Measurements from ENCODE around the gene HIVEP3.

Gene HIVEP3

GRCh38 chr1:41802532-41803501 is 115.9 kb downstream of the HIVEP3 start:
- no peak overlapping the region for H3K4me3 ChIP-seq (ENCODE audit: low read length)
- H3K36me3 ChIP-seq (ENCODE audit: insufficient read depth, low read depth, low read length), result no peaks in the 10 kb centered on the region
- H3K4me1 ChIP-seq (ENCODE audit: insufficient read depth, low read length), result no peaks in the 10 kb centered on the region
- H3K27ac ChIP-seq (ENCODE audit: low read length), result no peak overlapping the region
- H3K27me3 ChIP-seq (ENCODE audit: insufficient read depth, low read length), result no peaks in the 10 kb centered on the region
- H3K9me3 ChIP-seq (ENCODE audit: insufficient read depth, low read depth, low read length), result no peaks in the 10 kb centered on the region
- no peak overlapping the region for H3K9ac ChIP-seq (ENCODE audit: low read depth, low read length)

- Histone ChIP-seq H3K36me3 (ENCODE audit: insufficient read depth, low read depth, low read length) (no peaks in the 10 kb centered on the region), H3K9me3 (ENCODE audit: insufficient read depth, low read depth, low read length) (no peaks in the 10 kb centered on the region), H3K27ac (ENCODE audit: low read length) (no peak overlapping the region), H3K4me1 (ENCODE audit: insufficient read depth, low read length) (no peaks in the 10 kb centered on the region), H3K4me3 (ENCODE audit: low read length) (no peak overlapping the region), H3K9ac (ENCODE audit: low read depth, low read length) (no peak overlapping the region), H3K27me3 (ENCODE audit: insufficient read depth, low read length) (no peaks in the 10 kb centered on the region)
Measured at GRCh38 chr1:41800311-41800829, 118.4 kb downstream of the HIVEP3 start.

GRCh38 chr1:41799723-41800122 is 119.0 kb downstream of the HIVEP3 start:
- no peaks in the 10 kb centered on the region for H3K27me3 ChIP-seq (ENCODE audit: insufficient read depth, low read length)
- no peak overlapping the region for H3K4me3 ChIP-seq (ENCODE audit: low read length)
- H3K9ac ChIP-seq (ENCODE audit: low read depth, low read length), result no peak overlapping the region
- H3K27ac ChIP-seq (ENCODE audit: low read length), result no peak overlapping the region
- no peaks in the 10 kb centered on the region for H3K36me3 ChIP-seq (ENCODE audit: insufficient read depth, low read depth, low read length)
- no peaks in the 10 kb centered on the region for H3K9me3 ChIP-seq (ENCODE audit: insufficient read depth, low read depth, low read length)
- no peaks in the 10 kb centered on the region for H3K4me1 ChIP-seq (ENCODE audit: insufficient read depth, low read length)

- H3K27me3 ChIP-seq (ENCODE audit: insufficient read depth, low read length), result no peaks in the 10 kb centered on the region
- no peak overlapping the region for H3K4me3 ChIP-seq (ENCODE audit: low read length)
- no peaks in the 10 kb centered on the region for H3K4me1 ChIP-seq (ENCODE audit: insufficient read depth, low read length)
- H3K9ac ChIP-seq (ENCODE audit: low read depth, low read length), result no peak overlapping the region
- H3K36me3 ChIP-seq (ENCODE audit: insufficient read depth, low read depth, low read length), result no peaks in the 10 kb centered on the region
- no peaks in the 10 kb centered on the region for H3K9me3 ChIP-seq (ENCODE audit: insufficient read depth, low read depth, low read length)
- H3K27ac ChIP-seq (ENCODE audit: low read length), result no peak overlapping the region
Measured at GRCh38 chr1:41799205-41799604, 119.5 kb downstream of the HIVEP3 start.

GRCh38 chr1:41795205-41795762 is 123.4 kb downstream of the HIVEP3 start:
- Histone ChIP-seq H3K36me3 (ENCODE audit: insufficient read depth, low read depth, low read length) (no peaks in the 10 kb centered on the region), H3K27ac (ENCODE audit: low read length) (no peak overlapping the region), H3K4me1 (ENCODE audit: insufficient read depth, low read length) (no peaks in the 10 kb centered on the region), H3K9ac (ENCODE audit: low read depth, low read length) (no peak overlapping the region), H3K4me3 (ENCODE audit: low read length) (no peak overlapping the region), H3K27me3 (ENCODE audit: insufficient read depth, low read length) (no peaks in the 10 kb centered on the region), H3K9me3 (ENCODE audit: insufficient read depth, low read depth, low read length) (no peaks in the 10 kb centered on the region)

GRCh38 chr1:41794031-41794430 is 124.7 kb downstream of the HIVEP3 start:
- no peak overlapping the region for H3K27ac ChIP-seq (ENCODE audit: low read length)
- H3K36me3 ChIP-seq (ENCODE audit: insufficient read depth, low read depth, low read length), result no peaks in the 10 kb centered on the region
- H3K9ac ChIP-seq (ENCODE audit: low read depth, low read length), result no peak overlapping the region
- H3K4me1 ChIP-seq (ENCODE audit: insufficient read depth, low read length), result no peaks in the 10 kb centered on the region
- H3K27me3 ChIP-seq (ENCODE audit: insufficient read depth, low read length), result no peaks in the 10 kb centered on the region
- no peaks in the 10 kb centered on the region for H3K9me3 ChIP-seq (ENCODE audit: insufficient read depth, low read depth, low read length)
- no peak overlapping the region for H3K4me3 ChIP-seq (ENCODE audit: low read length)

- Histone ChIP-seq H3K27ac (ENCODE audit: low read length) (no peak overlapping the region), H3K9ac (ENCODE audit: low read depth, low read length) (no peak overlapping the region), H3K4me1 (ENCODE audit: insufficient read depth, low read length) (no peaks in the 10 kb centered on the region), H3K27me3 (ENCODE audit: insufficient read depth, low read length) (no peaks in the 10 kb centered on the region), H3K9me3 (ENCODE audit: insufficient read depth, low read depth, low read length) (no peaks in the 10 kb centered on the region), H3K36me3 (ENCODE audit: insufficient read depth, low read depth, low read length) (no peaks in the 10 kb centered on the region), H3K4me3 (ENCODE audit: low read length) (no peak overlapping the region)
Measured at GRCh38 chr1:41792485-41792770, 126.3 kb downstream of the HIVEP3 start.

- no peak overlapping the region for H3K27ac ChIP-seq (ENCODE audit: low read length)
- no peaks in the 10 kb centered on the region for H3K36me3 ChIP-seq (ENCODE audit: insufficient read depth, low read depth, low read length)
- no peak overlapping the region for H3K4me3 ChIP-seq (ENCODE audit: low read length)
- no peaks in the 10 kb centered on the region for H3K27me3 ChIP-seq (ENCODE audit: insufficient read depth, low read length)
- no peaks in the 10 kb centered on the region for H3K9me3 ChIP-seq (ENCODE audit: insufficient read depth, low read depth, low read length)
- no peak overlapping the region for H3K9ac ChIP-seq (ENCODE audit: low read depth, low read length)
- no peaks in the 10 kb centered on the region for H3K4me1 ChIP-seq (ENCODE audit: insufficient read depth, low read length)
Measured at GRCh38 chr1:41791667-41792484, 126.8 kb downstream of the HIVEP3 start.

GRCh38 chr1:41790351-41790750 is 128.4 kb downstream of the HIVEP3 start:
- no peak overlapping the region for H3K9ac ChIP-seq (ENCODE audit: low read depth, low read length)
- no peaks in the 10 kb centered on the region for H3K36me3 ChIP-seq (ENCODE audit: insufficient read depth, low read depth, low read length)
- no peak overlapping the region for H3K27ac ChIP-seq (ENCODE audit: low read length)
- H3K9me3 ChIP-seq (ENCODE audit: insufficient read depth, low read depth, low read length), result no peaks in the 10 kb centered on the region
- H3K27me3 ChIP-seq (ENCODE audit: insufficient read depth, low read length), result no peaks in the 10 kb centered on the region
- H3K4me3 ChIP-seq (ENCODE audit: low read length), result no peak overlapping the region
- H3K4me1 ChIP-seq (ENCODE audit: insufficient read depth, low read length), result no peaks in the 10 kb centered on the region

- Histone ChIP-seq H3K9ac (ENCODE audit: low read depth, low read length) (no peak overlapping the region), H3K27me3 (ENCODE audit: insufficient read depth, low read length) (no peaks in the 10 kb centered on the region), H3K4me1 (ENCODE audit: insufficient read depth, low read length) (no peaks in the 10 kb centered on the region), H3K9me3 (ENCODE audit: insufficient read depth, low read depth, low read length) (no peaks in the 10 kb centered on the region), H3K27ac (ENCODE audit: low read length) (no peak overlapping the region), H3K36me3 (ENCODE audit: insufficient read depth, low read depth, low read length) (no peaks in the 10 kb centered on the region), H3K4me3 (ENCODE audit: low read length) (no peak overlapping the region)
Measured at GRCh38 chr1:41789661-41790330, 128.9 kb downstream of the HIVEP3 start.

- Histone ChIP-seq H3K36me3 (ENCODE audit: insufficient read depth, low read depth, low read length) (no peaks in the 10 kb centered on the region), H3K4me3 (ENCODE audit: low read length) (no peak overlapping the region), H3K27me3 (ENCODE audit: insufficient read depth, low read length) (no peaks in the 10 kb centered on the region), H3K9ac (ENCODE audit: low read depth, low read length) (no peak overlapping the region), H3K4me1 (ENCODE audit: insufficient read depth, low read length) (no peaks in the 10 kb centered on the region), H3K27ac (ENCODE audit: low read length) (no peak overlapping the region), H3K9me3 (ENCODE audit: insufficient read depth, low read depth, low read length) (no peaks in the 10 kb centered on the region)
Measured at GRCh38 chr1:41788427-41788826, 130.3 kb downstream of the HIVEP3 start.

Data from iPS-20b (cell line).